NCI-H524 treated with DMSO at 0.1 percent for 48 hours (cell line): ENCODE measurements around the gene ENDOG.
"Not testable (repeated sequence)": the region's sequence is repeated elsewhere in the genome, so short reads cannot be mapped to it uniquely, and the experiment has no call there.

Source experiments
- DNase-seq: peaks from one replicate; lab custom pipeline; 2025; lab: John Stamatoyannopoulos, UW

Gene ENDOG

DNA sequence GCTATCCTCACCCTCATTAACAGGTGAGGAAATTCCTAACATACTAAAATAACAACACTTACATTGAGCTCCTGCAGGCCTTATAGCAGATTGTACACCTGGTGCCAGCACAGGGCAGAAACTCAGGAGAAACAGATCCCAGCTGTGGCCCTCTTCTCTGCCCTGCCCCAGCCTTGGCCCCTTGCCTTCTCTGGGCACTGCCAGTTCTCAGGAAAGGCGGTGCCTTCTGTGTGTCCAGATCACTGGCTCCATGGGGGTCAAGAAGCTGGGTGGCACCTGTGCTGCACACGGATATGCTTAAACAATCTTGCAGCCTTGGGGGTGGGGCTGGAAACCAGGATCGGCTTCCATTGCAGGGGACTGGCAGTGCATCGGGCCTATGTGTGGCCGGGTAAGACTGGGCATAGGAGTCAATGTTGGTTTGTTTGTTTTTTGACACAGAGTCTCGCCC is 44.1 kb downstream of the ENDOG start:
- DNase-seq = no peak

DNA sequence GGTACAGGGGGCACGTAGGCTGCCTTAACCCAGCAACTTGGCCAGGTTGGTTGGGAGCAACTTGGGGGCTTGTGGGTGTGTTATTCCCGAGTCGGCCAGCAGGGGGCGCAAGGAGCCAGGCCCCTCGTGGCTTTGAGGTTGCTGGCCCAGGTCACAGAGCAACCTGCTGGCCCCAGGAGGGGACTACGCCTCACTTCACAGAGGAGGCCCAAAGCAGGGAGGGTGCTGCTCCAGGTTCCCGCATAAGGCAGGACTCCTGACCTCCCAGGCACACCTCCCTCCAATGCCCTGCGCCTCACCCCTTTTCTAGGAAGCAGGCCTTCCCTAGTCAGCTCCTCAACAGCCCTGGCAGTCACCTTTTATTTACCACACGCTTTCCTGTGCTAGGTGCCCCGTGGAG is 45.3 kb downstream of the ENDOG start:
- no peak for DNase-seq

DNA sequence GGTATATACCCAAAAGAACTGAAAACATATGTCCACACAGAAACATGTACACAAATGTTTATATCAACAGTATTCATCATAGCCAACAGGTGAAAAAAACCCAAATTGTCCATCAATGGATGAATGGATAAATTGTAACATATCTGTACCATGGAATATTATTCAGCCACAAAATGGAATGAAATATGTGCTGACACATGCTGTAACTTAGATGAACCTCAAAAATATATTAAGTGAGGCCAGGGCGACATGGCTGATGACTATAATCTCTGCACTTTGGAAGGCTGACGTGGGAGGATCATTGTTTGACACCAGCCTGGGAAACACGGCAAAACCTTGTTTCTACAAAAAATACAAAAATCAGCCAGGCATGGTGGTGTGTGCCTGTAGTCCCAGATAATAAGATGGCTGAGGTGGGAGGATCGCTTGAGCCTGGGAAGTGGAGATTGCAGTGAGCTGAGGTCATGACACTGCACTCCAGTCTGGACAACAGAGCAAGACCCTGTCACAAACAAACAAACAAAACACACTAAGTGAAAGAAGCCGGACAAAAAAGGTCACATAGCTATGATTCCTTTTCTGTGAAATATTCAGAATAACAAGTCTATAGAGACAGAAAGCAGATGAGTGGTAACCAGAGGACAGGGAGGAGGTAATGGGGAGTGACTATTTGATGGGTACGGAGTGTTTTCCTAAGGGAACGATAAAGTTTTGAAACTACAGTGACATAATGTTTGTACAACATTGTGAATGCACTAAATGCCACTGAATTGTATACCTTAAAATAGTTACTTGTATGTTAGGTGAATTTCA is 52.0 kb downstream of the ENDOG start:
- no peak for DNase-seq

DNA sequence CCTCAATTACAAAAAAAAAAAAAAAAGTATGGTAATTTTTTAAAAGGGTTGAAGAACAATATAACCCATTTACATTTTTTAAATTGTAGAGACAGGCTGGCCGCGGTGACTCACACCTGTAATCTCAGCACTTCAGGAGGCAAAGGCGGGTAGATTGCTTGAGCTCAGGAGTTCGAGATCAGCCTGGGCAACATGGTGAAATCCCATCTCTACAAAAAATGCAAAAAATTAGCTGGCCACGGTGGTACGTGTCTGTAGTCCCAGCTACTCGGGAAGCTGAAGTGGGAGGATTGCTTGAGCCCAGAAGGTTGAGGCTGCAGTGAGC is 52.6 kb downstream of the ENDOG start:
- DNase-seq = not testable (repeated sequence)
